HepG2 (cell line): ENCODE results near the gene CHKB. TPM values are rescaled to one million over a fixed set of nuclear protein-coding genes. Genes with fewer than 3 reads are reported as not detected.

Source experiments
- ATF1 ChIP-seq: IDR thresholded peaks from 2 replicates; pipeline ENCODE4 v1.6.1; 2016; ENCODE audit warnings: mild to moderate bottlenecking, control low read depth
- ATF7 ChIP-seq, 2 experiments: fragments of 450-650 bp in 1 of 2; sonication (generic) in 1 of 2; formaldehyde crosslinking in 1 of 2; IDR thresholded peaks; 2 replicates each; pipeline versions ENCODE4 v1.4.0 to v1.6.1; 2016 to 2020; ENCODE audit warnings: antibody characterized with exemption in 1 of 2, mild to moderate bottlenecking in 1 of 2, missing genetic modification reagents in 1 of 2
- CCAR2 ChIP-seq: fragments of 200-400 bp; formaldehyde crosslinking; optimal IDR thresholded peaks from 2 replicates; pipeline ENCODE3; 2018; ENCODE audit warnings: low read depth, mild to moderate bottlenecking, low read length, moderate library complexity
- CHD4 ChIP-seq: fragments of 200-600 bp; sonication (generic); IDR thresholded peaks from 2 replicates; pipeline ENCODE4 v1.7.0; 2017; ENCODE audit warnings: mild to moderate bottlenecking, low read length, borderline replicate concordance
- KDM2A ChIP-seq: sonication (generic); formaldehyde crosslinking; IDR thresholded peaks from 2 replicates; pipeline ENCODE4 v1.4.0; 2020; ENCODE audit warnings: low read depth, missing genetic modification reagents, borderline replicate concordance
- MTERF4 ChIP-seq: sonication (generic); formaldehyde crosslinking; IDR thresholded peaks from 2 replicates; pipeline ENCODE4 v1.8.0; 2023; ENCODE audit warnings: mild to moderate bottlenecking, missing genetic modification reagents
- NR2F1 ChIP-seq, 2 experiments: fragments of 450-650 bp in 1 of 2; formaldehyde crosslinking in 1 of 2; IDR thresholded peaks; 2 replicates each; pipeline versions ENCODE4 v1.5.0 to v1.6.1; 2016 to 2020; ENCODE audit warnings: mild to moderate bottlenecking in 1 of 2, missing compliant biosample characterization in 1 of 2, missing genetic modification reagents in 1 of 2, moderate library complexity in 1 of 2
- NR2F2 ChIP-seq: IDR thresholded peaks from 2 replicates; pipeline ENCODE4 v1.6.1; 2012; ENCODE audit warnings: low read depth, inconsistent platforms, borderline replicate concordance
- PCBP1 ChIP-seq: fragments of 200-400 bp; formaldehyde crosslinking; IDR thresholded peaks from 2 replicates; pipeline ENCODE4 v1.6.1; 2017; ENCODE audit warnings: mild to moderate bottlenecking, low read depth, low read length, borderline replicate concordance
- PHF8 ChIP-seq: sonication (generic); formaldehyde crosslinking; IDR thresholded peaks from 2 replicates; pipeline ENCODE4 v1.5.0; 2020; ENCODE audit warnings: missing genetic modification reagents
- RAD21 ChIP-seq: fragments of 450-650 bp; formaldehyde crosslinking; IDR thresholded peaks from 2 replicates; pipeline ENCODE4 v1.5.0; 2020; ENCODE audit warnings: mild to moderate bottlenecking
- SP5 ChIP-seq: IDR thresholded peaks from 2 replicates; pipeline ENCODE4 v1.6.1; 2016; ENCODE audit warnings: low read depth, borderline replicate concordance
- THAP11 ChIP-seq: IDR thresholded peaks from 2 replicates; pipeline ENCODE4 v1.6.1; 2016; ENCODE audit warnings: missing biosample characterization, missing genetic modification reagents
- THAP9 ChIP-seq: sonication (generic); formaldehyde crosslinking; IDR thresholded peaks from 2 replicates; pipeline ENCODE4; 2020; ENCODE audit warnings: missing genetic modification reagents, mild to moderate bottlenecking, borderline replicate concordance
- YY1 ChIP-seq: IDR thresholded peaks from 2 replicates; pipeline ENCODE4 v1.6.1; 2011; ENCODE audit warnings: low read length, low read depth, moderate library complexity, mild to moderate bottlenecking; ENCODE audit not compliant: insufficient read depth, insufficient replicate concordance
- ZFP1 ChIP-seq: IDR thresholded peaks from 2 replicates; pipeline ENCODE4 v1.6.1; 2016
- ZNF224 ChIP-seq: sonication (generic); formaldehyde crosslinking; IDR thresholded peaks from 2 replicates; pipeline ENCODE4 v1.5.0; 2020; ENCODE audit warnings: mild to moderate bottlenecking, missing genetic modification reagents
- ZNF282 ChIP-seq: fragments of 450-650 bp; IDR thresholded peaks from 2 replicates; pipeline ENCODE4 v1.6.1; 2018; ENCODE audit not compliant: partially characterized antibody
- ZNF326 ChIP-seq: sonication (generic); formaldehyde crosslinking; IDR thresholded peaks from 2 replicates; pipeline ENCODE4 v1.4.0; 2020; ENCODE audit warnings: missing genetic modification reagents, borderline replicate concordance
- ZNF512B ChIP-seq: sonication (generic); formaldehyde crosslinking; IDR thresholded peaks from 2 replicates; pipeline ENCODE4 v1.5.1; 2020; ENCODE audit warnings: missing genetic modification reagents, mild to moderate bottlenecking, borderline replicate concordance
- ZNF607 ChIP-seq: sonication (generic); formaldehyde crosslinking; IDR thresholded peaks from 2 replicates; pipeline ENCODE4 v1.5.1; 2020; ENCODE audit warnings: missing genetic modification reagents, mild to moderate bottlenecking, borderline replicate concordance
- ZNF816 ChIP-seq: sonication (generic); formaldehyde crosslinking; IDR thresholded peaks from 2 replicates; pipeline ENCODE4 v1.8.0; 2022; ENCODE audit warnings: missing genetic modification reagents, mild to moderate bottlenecking, borderline replicate concordance
- ZNF839 ChIP-seq: sonication (generic); formaldehyde crosslinking; IDR thresholded peaks from 2 replicates; pipeline ENCODE4 v1.4.0; 2020; ENCODE audit warnings: missing genetic modification reagents, mild to moderate bottlenecking, borderline replicate concordance
- polyA plus RNA-seq, 8 experiments: library from polyadenylated mRNA; depleted of rRNA in 3 of 8; stranded (reverse) in 7 of 8; unstranded in 1 of 8; fragments of >200 nt; fragmentation: Illumina TruSeq in 4 of 8; extraction: Trizol in 4 of 8; gene quantifications; 2 replicates each; pipeline versions ENCODE4 v1.2.1 to v1.2.3, GENCODE V29; 2011 to 2016; ENCODE audit warnings: low read depth in 4 of 8, missing spikeins in 1 of 8, mixed read lengths in 1 of 8; ENCODE audit not compliant: insufficient read depth in 1 of 8
- total RNA-seq, 5 experiments: library from RNA; depleted of rRNA; stranded (reverse); fragments of >200 nt; fragmentation: Illumina TruSeq; extraction: Trizol; gene quantifications; 2 replicates each; pipeline ENCODE4 v1.2.3, GENCODE V29; 2016; ENCODE audit warnings: low read depth in 1 of 5

Gene CHKB
- total and polyA plus RNA-seq, 2 of the 13 experiments (the other 11 are each of a cell fraction or from before 2014, with no cell fraction given) = 24.5 to 42.7 TPM

GRCh38 chr22:50531962-50532674 lies 50.5 kb downstream of the CHKB start (continued):
- no peak for TF ChIP-seq ZNF512B (CRISPR knock-in tag)
- no peak for TF ChIP-seq ATF1 (CRISPR knock-in tag)
- TF ChIP-seq NR2F2 = no peak
- no peak for TF ChIP-seq ZFP1
- TF ChIP-seq SP5 = peak; percentile 43; the same call in 1 of the 2 replicates
- no peak for TF ChIP-seq ZNF839
- TF ChIP-seq ATF7 (IDR thresholded peaks at IDR 0.05) = no peak
- TF ChIP-seq ATF7 (CRISPR knock-in tag; IDR thresholded peaks at IDR 0.05) = no peak
- 0 out of 2 replicates have a peak, but pooled peaks have one; percentile 2 for TF ChIP-seq ZNF607 (CRISPR knock-in tag)
- no peak for TF ChIP-seq CCAR2
- no peak for TF ChIP-seq PHF8 (CRISPR knock-in tag)
- TF ChIP-seq ZNF326 (CRISPR knock-in tag) = no peak
- no peak for TF ChIP-seq ZNF282
- peak; percentile 16; the same call in 1 of the 2 replicates for TF ChIP-seq MTERF4 (CRISPR knock-in tag)
- TF ChIP-seq THAP11 = peak; percentile 5; the same call in 1 of the 2 replicates
- TF ChIP-seq KDM2A (CRISPR knock-in tag) = peak; percentile 54; the same call in 1 of the 2 replicates
- TF ChIP-seq NR2F1 (CRISPR knock-in tag; IDR thresholded peaks at IDR 0.05) = no peak
- TF ChIP-seq PCBP1 = 0 out of 2 replicates have a peak, but pooled peaks have one; percentile 59
- TF ChIP-seq ZNF224 = no peak
- no peak; the same call in 1 of the 2 replicates for TF ChIP-seq THAP9 (CRISPR knock-in tag)
- no peak for TF ChIP-seq ZNF816
- TF ChIP-seq CHD4 = no peak
- TF ChIP-seq YY1 = peak; percentile 18
- no peak for TF ChIP-seq RAD21 (CRISPR knock-in tag)
